IMR-90 (cell line): Measurements from ENCODE around the gene SEC24D.

Source experiments
- BHLHE40 ChIP-seq: fragments of 150-350 bp; IDR thresholded peaks from 2 replicates; pipeline ENCODE4 v1.6.1; 2016; ENCODE audit warnings: mild to moderate bottlenecking, low read depth, low read length
- POLR2A ChIP-seq: IDR thresholded peaks from 2 replicates; pipeline ENCODE4 v1.6.1; 2012; ENCODE audit warnings: mild to moderate bottlenecking, low read depth, low read length

DNA sequence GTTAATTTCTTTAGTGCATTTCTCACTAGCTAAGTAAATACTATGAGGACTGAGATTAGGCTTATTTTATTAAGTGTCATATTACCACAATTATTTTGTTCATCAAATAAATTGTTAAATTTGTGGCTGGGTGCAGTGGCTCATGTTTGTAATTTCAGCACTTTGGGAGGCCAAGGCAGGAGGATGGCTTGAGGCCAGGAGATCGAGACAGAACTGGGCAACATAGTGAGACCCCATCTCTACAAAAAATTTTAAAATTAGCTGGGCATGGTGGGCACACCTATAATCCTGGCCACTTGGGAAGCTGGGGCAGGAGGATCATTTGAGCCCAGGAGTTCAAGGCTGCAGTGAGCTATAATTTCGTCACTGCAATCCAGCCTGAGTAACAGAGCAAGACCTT lies 6.8 kb downstream of the SEC24D start:
- TF ChIP-seq BHLHE40 = no peak
- TF ChIP-seq POLR2A = no peak
